Activated T-cell treated with anti-CD3 and anti-CD28 coated beads for 1 hour (primary cell): ENCODE measurements around the gene SMYD3.

Source experiments
- DNase-seq: peaks from one replicate; pipeline ENCODE4 v3.0.0-alpha.2; 2020; ENCODE audit warnings: low read depth

The SMYD3 gene

DNA sequence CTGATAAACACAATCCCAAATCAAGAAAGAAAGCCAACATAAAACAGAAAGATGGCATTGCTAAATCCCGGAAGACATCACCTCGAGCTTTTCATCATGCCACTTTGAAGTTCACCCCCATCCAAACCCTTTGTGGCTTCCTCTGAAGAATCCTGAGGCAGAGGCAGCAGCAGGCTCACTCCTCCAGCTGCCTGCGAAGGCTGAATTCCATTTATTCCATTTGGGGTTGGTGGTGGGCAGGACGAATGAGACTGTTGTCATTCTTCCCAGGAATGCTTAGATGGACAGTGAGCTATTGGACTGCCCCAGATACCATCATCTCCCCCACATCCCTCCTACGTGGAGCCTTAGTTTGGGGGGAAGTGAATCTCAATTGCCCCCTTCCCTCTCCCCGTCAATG is 437.5 kb downstream of the SMYD3 start:
- no peak for DNase-seq

DNA sequence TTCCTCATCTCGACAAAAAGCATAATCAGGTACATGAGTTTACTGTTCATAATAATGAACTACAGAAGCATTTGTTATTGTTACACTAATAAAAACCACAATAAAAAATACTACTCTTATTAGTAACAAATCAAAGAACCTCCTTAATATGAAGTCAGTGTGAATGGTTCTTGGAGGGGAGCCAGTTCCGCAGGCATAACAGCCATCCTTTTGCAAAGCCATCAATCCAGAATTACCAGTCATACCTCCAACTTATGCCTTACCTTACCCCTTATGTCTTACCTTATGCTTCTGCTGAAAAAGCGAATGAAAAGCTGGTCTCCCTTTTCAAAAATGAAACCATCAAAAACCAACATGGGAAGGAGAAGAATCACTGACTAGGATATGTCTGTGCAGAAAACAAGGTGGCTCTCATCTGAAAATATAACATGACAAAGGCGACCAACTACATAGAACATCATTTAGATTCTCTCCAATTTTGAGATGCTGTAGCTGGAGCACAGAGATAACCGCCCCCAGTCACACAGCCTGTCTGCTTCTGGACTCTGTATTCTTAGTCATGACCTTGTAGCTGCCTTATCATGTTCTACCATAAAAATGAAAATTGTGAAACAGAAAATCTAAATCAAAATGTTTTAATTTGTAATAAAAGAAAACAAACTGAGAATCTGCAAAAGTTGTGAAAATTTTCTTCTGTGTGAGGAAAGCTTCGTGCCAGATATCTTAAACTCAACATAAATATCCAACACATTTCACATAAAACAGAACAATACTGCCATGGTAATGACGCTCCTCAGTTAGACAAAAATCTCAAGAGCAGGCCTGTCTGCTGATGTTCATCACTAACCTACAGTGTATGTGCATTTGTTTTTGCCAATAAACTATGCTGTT is 438.2 kb downstream of the SMYD3 start:
- DNase-seq: no peak

DNA sequence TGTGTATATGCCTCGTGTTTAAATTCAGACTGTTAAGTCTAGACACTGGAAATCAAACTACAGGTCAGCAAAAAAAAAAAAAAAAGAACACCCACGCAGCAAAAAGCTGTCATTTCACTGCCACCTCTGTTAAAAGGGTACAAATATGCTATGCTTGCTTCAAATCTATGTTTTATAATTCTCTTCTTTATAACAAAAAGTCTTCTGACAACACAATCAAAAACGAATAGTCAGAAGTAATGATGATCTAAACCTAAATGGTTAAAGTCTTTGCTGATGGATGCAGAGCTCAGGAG is 438.9 kb downstream of the SMYD3 start:
- DNase-seq: no peak

DNA sequence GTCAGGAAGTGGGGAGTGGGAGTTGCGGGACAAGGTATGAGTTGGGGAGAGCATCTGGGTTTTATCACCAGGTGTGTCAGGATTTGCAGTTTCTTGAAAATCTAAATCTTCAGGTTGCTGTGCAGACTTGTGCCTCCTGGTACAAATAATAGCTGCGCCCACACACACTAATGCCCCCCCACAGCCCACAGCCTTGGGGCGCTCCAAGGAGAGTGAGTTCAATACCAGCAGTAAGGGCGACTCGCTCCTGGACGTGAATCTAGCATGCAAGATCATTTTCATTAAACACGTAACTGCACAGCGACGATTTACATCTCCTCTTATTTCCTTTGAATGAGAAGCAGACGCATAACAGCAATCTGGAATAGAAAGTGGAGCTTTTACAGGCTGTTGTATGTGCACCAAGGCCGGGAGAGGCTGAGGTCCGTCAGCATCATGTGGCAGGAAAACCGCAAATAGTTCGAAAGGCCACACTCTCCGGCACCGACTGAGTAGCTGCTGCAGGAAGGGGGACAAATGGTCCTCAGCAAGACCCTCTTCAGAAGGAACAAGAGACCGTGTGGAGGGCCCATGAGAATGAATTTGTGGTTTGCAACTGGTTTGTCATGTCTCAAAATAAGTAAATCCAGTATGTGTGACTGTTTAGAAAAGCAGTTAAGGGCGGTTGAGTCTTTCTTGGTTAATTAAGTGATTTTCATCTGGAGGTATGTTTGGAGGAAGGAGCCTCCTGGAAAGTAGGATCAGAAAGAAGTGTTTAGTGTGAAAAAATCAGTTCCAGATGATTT is 439.5 kb downstream of the SMYD3 start:
- no peak for DNase-seq

DNA sequence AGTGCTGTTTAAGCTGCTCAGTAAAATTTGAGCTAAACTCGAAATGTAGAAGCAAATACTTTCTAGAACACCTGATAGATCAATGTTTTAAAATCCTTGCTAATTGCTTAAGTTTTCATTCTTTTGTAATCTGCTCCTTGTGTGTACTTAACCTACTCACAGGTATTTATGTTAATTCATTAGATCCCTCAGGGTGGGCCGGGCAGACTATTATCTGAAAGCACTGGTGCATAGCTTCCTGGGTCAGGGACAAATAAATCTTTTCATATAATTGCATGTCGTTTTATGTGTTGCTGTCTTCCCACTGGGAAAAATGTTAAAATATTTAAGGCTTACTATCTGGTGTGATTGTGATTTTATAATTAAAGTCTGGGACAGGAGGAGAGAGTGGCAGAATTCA is 440.5 kb downstream of the SMYD3 start:
- DNase-seq: no peak

DNA sequence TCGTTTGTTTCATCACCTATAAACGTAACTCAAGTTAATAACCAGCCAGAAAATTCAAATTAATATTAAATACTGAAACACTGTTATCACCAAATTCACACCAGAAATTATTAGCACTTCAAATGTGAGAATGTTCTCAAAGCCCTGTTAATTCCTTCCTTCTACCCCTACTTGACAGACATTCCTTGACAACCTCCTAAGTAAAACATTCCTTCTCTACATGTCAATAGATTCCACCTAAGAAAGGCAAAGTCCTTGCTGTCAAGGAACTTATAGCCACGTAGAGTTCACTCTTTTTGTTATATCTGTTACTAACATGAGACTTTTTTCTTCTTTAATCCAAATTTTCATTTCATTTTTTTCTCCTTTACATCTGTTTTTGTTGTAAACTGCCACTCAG is 441.5 kb downstream of the SMYD3 start:
- no peak for DNase-seq

DNA sequence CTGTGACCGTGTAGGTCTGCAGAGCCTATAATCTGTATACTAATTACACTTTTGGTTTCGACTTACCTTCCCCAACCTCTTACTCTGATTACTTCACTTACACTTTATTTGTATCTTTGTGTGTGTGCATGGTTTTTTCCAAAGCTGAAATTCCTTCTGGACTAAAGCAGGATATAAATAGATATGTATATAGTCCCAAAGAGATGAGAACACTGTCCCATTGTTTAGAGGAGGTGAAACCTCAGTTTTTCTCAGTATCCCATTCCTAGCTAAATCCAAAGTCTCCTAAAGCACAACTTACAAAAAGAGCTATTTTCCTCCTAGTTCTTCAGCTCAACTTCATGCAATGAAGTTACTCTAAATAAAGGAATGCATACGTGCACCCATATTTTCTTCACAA is 442.2 kb downstream of the SMYD3 start:
- DNase-seq: no peak

DNA sequence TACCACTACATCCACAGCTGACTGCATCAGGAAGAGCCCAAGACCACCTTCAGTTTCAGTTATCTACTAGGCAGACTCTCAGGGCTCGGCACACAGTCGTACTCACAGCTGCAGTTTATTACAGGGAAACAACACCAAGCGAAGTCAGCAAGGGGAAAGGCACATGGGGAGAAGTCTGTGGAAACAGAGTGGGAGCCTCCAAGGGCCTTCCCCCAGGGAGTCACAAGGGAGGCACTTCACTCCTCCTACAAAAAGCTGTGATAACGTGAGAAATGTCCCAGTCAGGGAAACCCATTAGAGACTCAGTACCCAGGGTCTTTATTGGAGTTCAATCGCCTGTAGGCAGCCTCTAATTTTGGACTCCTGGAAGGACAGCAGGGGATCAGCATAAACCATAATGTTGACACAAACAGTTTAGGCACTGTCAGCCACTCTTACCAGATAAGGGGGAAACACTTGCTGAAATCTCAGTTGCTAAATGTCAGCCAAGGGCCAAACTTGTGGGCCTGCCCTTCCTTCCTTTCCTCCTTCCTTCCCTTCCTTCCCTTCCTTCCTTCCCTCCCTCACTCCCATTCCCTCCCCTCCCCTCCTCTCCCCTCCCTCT is 444.0 kb downstream of the SMYD3 start:
- no peak for DNase-seq

DNA sequence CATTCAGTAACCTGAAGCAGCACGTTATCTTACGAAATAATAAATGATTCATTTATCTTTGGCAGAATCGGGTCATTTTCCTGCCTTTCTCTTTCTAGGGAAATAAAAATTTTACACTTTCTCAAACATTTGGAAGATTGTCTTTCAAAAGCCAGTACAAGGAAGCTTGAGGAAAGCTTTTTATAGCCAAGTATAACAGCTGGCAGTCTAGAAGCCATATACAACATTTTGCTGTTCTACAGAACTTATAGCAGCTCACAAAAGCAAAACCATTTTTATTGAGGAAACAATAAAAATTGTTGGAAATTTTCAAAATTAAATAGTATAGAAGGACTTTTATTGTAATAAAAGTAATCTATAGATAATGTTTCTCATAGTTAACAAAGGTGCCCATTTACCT is 448.6 kb downstream of the SMYD3 start:
- DNase-seq: no peak

DNA sequence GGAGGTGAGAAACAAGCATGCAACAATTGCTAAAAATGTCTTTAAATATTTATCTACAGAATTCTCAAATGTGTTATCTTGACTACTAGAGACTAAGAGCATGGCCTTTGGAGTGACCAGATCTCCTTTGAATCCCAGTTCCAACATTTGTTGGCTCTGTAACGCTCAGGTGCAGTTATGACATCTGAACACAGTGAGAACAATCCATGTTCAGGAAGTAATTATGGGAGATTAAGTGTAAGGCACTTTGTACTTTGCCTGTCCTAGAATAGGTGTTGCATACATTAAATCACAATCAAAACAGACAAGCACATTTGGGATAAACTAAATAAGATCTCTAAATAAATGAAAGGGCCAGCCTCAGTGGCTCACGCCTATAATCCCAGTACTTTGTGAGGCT is 454.5 kb downstream of the SMYD3 start:
- no peak for DNase-seq

DNA sequence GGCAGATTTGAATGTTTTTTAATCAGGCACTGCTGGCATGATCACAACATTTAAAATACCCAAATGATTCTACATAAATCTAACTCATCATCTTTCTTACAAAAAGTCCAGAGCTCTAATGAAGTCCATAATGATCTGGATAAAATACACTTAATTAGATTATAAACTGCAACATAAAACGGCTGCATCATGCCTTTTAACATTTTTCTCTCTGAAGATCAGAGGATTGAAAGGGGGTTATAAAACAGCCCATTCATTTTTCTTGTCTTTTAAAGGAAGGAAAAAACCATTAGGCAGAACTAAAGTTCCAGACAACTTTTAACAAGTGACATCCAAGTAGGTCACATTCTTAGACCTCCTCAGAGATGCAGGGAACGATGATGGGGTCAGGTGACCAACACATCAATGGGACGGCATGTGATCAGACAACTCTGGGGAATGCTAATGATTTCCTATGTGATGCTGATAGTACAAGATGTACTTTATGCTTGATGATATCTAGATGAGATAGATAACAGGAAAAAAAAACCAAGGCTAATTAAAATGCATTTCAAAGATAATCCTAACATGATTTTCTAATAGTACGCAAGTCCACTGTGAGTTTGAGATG is 455.1 kb downstream of the SMYD3 start:
- no peak for DNase-seq

DNA sequence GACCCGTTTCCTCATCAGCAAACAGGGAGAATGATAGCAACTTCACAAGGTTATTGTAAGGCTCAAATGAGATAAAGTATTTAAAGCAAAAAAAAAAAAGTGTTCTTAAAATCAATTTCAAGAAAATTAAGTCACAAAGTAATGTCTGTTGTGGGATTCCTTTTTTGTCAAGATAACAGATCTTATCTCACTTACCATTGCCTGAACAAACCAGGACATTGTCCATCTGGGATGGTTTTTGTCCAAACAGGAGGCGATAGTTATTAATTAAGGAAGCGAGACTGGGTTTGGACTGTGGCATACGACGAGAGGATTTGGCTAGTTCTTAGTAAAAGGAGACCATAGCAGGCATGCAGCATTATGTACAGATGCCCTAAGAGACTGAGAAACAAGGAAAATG is 458.4 kb downstream of the SMYD3 start:
- no peak for DNase-seq

DNA sequence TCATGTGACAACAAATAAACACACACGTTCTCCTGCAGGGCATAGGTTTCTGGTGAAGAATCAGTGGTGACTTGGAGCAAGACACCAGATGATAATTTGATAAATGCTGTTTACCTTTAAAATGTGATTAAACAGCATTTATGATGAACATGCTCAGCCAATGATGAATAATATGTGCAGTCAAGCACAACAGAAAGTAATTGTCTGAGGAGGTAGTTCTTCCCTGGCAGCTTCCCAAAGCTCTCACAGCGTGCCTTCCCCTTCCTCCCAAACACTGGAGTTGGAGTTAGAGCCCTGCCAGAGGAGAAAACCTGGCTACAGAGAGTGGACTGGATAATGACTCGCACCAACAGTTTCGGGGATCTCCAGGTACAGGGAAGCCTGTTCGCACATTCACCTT is 463.5 kb downstream of the SMYD3 start:
- no peak for DNase-seq

DNA sequence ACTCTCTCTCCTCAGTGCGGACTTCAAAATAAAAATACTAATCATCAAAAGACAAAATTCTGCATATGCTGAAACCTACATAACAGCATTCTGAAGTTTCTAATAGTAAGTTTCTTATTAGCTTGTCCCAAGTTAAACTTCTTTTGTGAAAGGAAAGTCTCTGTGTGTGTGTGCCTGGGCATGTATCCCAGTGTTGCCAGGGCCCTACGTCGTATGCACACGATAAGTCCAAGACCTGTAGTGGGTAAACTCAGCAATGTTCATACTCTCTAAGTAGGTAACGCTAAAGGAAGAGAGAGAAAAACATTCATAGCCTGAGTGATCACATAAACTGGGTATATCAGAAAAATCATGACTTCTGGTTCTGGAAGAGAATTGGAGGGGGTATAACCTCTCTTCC is 465.7 kb downstream of the SMYD3 start:
- no peak for DNase-seq

DNA sequence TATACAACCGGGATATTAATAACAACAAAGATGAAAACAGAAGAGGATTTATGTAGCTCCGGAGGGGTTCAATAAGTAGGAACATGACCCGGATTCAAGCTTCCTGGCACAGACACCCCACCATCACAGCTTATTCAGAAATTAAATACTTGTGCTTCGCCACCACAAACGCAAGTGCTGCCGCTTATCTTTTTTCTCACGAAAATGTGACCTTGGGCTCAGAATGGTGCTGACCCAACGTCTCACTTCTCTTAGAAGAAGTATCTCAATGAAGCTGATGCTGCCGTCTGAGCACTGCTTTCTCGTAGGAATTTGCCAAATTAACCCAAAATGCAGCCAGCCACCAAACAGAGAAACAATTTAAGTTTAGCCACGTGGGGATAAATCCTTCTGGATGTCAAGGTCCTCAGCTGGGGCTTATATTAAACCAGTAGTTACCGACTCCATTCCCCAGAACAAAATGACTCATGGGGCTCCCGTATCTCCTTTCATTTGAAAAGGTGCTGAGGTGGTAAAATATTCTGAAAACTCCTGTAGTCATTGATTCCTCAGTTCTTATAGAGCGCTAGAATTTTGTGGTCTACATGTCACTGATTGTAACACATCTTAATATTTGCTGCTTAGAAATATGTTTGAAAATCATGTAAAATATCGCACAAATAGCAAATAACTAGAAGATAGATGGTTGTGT is 466.7 kb downstream of the SMYD3 start:
- DNase-seq: no peak

DNA sequence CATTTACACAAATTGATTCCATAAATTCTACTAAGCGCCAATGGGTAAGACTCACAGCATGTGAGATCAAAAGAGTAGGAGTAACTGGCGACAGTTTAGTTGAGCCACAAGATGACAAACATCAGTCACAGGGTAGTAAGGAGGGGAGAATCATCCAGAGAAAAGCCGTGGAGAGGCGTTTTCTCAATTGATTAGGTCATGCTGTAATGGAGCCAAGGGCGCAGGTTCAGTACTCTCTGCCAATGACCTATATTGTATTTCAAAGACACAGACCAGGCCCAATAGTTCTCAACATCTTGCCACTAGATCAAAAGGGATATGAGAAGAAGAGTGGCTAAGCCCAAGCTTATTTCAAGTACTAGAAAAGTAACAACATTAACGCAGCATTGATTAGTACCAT is 467.5 kb downstream of the SMYD3 start:
- DNase-seq: no peak

DNA sequence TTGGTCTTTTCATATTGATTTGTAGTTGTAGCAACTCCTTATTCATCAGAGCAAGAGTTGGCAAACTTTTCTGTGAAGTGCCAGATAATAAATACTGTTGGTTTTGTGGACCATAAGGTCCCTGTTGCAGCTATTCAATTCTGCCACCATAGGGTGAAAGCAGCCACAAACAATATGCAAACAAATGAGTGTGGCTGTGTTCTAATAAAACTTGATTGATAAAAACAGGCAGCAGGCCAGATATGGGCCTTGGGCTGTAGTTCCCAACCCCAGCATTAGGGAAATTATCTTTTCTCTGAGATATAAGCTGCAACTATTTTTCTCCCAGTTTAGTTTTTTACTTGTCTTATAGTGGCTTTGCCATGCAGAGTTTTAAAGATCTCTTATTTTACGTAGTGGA is 469.2 kb downstream of the SMYD3 start:
- DNase-seq: no peak

DNA sequence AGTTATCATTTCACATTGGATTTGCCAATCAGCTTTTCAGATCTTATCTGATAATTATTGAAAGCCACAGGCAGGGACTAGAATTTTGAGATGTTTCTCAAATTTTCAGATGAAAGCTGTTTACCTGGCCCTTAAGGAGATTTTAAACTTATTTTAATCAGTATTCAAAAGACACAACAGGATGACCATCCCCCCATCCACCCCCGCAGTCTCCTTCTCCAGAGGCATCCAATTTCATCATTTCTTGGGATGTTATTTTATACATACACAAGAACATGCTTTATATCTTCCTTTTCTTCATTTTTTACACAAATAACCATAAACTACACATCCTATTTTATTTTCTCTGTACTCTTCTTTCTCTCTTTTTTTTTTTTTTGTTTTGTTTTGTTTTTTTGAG is 470.9 kb downstream of the SMYD3 start:
- no peak for DNase-seq

DNA sequence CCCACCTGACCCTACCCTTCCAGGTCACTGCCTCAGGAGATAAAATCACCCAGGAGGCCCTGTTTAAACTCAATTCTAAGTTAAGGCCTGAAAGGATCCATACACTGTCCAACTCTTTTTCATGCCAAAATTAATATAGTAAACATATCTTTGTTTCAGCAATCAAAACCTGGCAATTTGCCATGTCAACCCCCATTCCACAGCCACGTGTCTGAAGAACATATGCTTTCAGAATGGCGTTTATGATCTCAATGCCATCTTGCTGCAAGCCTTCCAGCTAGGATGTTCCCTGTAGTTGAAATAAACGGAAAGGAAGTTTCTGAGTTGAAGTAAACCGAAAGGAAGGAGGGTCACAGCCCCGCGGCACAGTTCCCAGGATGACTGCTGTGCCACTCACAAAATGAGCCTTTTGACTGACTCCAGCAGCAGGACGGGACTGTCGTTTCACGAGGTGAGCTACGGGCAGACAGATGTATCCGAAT is 472.0 kb downstream of the SMYD3 start:
- DNase-seq: no peak

DNA sequence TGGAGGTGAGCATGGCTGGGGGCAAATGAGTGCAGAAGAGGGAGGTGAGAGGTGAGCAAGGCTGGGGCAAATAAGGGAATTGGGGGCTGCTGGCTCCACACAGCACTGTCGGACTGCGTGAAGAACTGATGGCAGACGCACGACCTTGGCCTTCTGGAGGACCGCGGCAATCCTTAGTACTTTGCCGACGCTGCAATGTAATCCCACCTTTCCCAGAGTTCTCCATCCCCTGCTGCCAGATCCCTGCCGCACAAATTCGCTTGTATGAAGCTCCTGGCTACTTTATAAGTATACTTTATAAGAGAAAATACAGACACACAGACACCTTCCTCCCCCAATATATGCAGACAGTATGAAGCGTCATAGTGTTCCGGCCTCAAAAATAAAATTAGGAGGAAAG is 472.4 kb downstream of the SMYD3 start:
- no peak for DNase-seq

DNA sequence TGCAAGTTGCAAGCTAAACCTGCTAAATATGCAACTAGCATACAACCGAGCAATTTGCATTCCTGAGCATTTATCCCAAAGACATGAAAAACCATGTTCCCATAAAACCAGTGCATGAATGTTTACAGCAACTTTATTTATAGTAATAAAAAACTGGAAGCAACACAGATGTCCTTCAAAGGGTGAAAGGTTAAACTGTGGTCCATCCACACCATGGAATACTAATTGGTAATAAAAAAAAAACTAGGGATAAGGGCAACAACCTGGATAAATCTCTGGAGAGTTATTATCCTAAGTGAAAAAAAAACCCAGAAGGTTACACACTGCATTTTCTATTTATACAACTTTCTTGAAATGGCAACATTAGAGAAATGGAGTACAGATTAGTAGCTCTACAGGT is 474.1 kb downstream of the SMYD3 start:
- DNase-seq: no peak

DNA sequence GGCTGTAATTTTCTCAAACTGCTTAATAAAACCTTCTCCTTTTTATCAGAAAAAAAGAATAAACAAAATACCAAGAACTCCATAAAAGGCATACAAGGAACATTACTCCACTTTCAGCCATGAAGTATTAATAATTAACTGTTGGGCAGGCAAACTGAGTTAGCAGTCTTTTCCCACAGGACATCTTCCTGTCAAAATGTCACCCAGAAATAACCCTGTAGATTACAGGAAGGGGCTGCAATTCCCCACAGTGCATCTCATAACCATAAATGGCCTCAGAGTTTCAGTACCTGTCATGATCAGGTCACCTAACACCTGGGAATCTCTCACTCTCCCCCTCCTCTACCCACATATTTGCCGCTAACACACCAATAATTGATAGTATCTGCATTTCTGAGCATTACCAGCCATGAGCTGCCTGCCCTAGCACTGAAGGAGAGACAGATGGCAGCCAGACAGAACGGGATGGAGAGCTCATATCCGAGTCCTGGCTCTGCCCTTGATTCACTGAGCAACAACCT is 475.0 kb downstream of the SMYD3 start:
- DNase-seq: no peak
